Kidney (tissue), 14 donors: ENCODE data around the gene TOP2A. TPM values are rescaled to one million over a fixed set of nuclear protein-coding genes. Genes with fewer than 3 reads are reported as not detected.
"Not testable (repeated sequence)": the region's sequence is repeated elsewhere in the genome, so short reads cannot be mapped to it uniquely, and the experiment has no call there.

ENCODE experiments used
- DNase-seq, 5 donors: peaks; one replicate each; pipeline ENCODE4 v3.0.0-alpha.2; 2013 to 2020
- FAIRE-seq: peaks from 2 replicates; lab custom pipeline; 2012; peaks lifted over from hg19 to GRCh38; lab: Jason Lieb, UNC
- H3K27ac ChIP-seq, 2 donors: one replicate each; pipeline ENCODE4 v1.7.0; 2013; ENCODE audit warnings: low read depth in 2 of 2, low read length in 2 of 2, inconsistent platforms in 1 of 2
- H3K27me3 ChIP-seq: one replicate; pipeline ENCODE4 v1.7.1; 2013; ENCODE audit warnings: low read length, inconsistent platforms; ENCODE audit not compliant: control insufficient read depth, insufficient read depth
- H3K36me3 ChIP-seq, 3 donors: one replicate each; pipeline versions ENCODE4 v1.7.0 to v1.7.1; 2013; ENCODE audit warnings: low read length in 3 of 3, control low read depth in 1 of 3, inconsistent platforms in 1 of 3; ENCODE audit not compliant: insufficient read depth in 3 of 3, control insufficient read depth in 2 of 3
- H3K4me1 ChIP-seq, 3 donors: one replicate each; pipeline versions ENCODE4 v1.7.0 to v1.7.1; 2013; ENCODE audit warnings: low read length in 3 of 3, inconsistent platforms in 1 of 3, low read depth in 1 of 3; ENCODE audit not compliant: control insufficient read depth in 2 of 3, insufficient read depth in 2 of 3
- H3K4me3 ChIP-seq, 3 donors: one replicate each; pipeline versions ENCODE4 v1.7.0 to v1.8.1; 2013; ENCODE audit warnings: low read length in 3 of 3, control low read depth in 1 of 3, inconsistent platforms in 1 of 3
- H3K9ac ChIP-seq, 3 donors: one replicate each; pipeline versions ENCODE4 v1.7.0 to v1.7.1; 2013; ENCODE audit warnings: low read length in 3 of 3, control low read depth in 1 of 3, inconsistent platforms in 1 of 3
- H3K9me3 ChIP-seq, 3 donors: one replicate each; pipeline versions ENCODE4 v1.7.0 to v1.7.1; 2013; ENCODE audit warnings: low read length in 3 of 3, control low read depth in 1 of 3, inconsistent platforms in 1 of 3; ENCODE audit not compliant: control insufficient read depth in 2 of 3, insufficient read depth in 1 of 3
- CTCF ChIP-seq: IDR thresholded peaks from 3 replicates; pipeline ENCODE4 v1.5.1; 2012; ENCODE audit warnings: mild to moderate bottlenecking, moderate library complexity, borderline replicate concordance; ENCODE audit not compliant: insufficient read depth; ENCODE audit errors: extremely low read depth
- intact Hi-C: fragments of 100-400 bp; cut with DNase I; formaldehyde crosslinking; loops from one replicate; pipeline ENCODE4 v1.11.1; 2022
- polyA plus RNA-seq: library from polyadenylated mRNA; stranded (reverse); fragments of 350-450 nt; fragmentation: Illumina TruSeq; extraction: RNeasy Lipid Tissue Mini Kit (QIAGEN cat#74804); gene quantifications from one replicate; pipeline ENCODE4 v1.2.3, GENCODE V29; 2014; ENCODE audit warnings: low read depth, low replicate concordance; ENCODE audit not compliant: insufficient read depth
- total RNA-seq: library from RNA; stranded (reverse); fragmentation: NEBNext Ultra II Directional; extraction: Animal tissue kit (Norgen Biotek cat#: 25700); gene quantifications from one replicate; pipeline ENCODE4 v1.2.1, GENCODE V29; 2021
- donor health status: control.
- donor health status: control.
- donor health status: control.
- donor health status: control.
- donor health status: control.
- donor health status: DM: yes; HTN: yes; CAD: no.
- donor health status: Normal renal cell carcinoma (clear cell type).

TOP2A gene
- total and polyA plus RNA-seq, 2 donors from 2014 or later: 0.82 to 2.7 TPM

GRCh38 chr17:40374821-40375498 is 42.7 kb downstream of the TOP2A start:
- intact Hi-C loops: no loop called here
- no peak for FAIRE-seq
- no peaks in the 10 kb centered on the region for H3K27me3 ChIP-seq
- TF ChIP-seq CTCF: no peak
- no peak overlapping the region for H3K9ac ChIP-seq
- no peak overlapping the region for H3K27ac ChIP-seq
- no peak for DNase-seq
- H3K36me3 ChIP-seq: no peaks in the 10 kb centered on the region
- H3K4me1 ChIP-seq: no peaks in the 10 kb centered on the region
- no peak overlapping the region for H3K4me3 ChIP-seq
- no peaks in the 10 kb centered on the region for H3K9me3 ChIP-seq

GRCh38 chr17:40373999-40374398 is 43.7 kb downstream of the TOP2A start:
- intact Hi-C loops: no loop called here

GRCh38 chr17:40373324-40373723 is 44.4 kb downstream of the TOP2A start:
- Histone ChIP-seq H3K27me3 (no peaks in the 10 kb centered on the region), H3K4me3 (no peak overlapping the region), H3K9me3 (no peaks in the 10 kb centered on the region), H3K4me1 (no peaks in the 10 kb centered on the region), H3K9ac (no peak overlapping the region), H3K27ac (no peak overlapping the region), H3K36me3 (no peaks in the 10 kb centered on the region)
- no peak for TF ChIP-seq CTCF
- no peak for DNase-seq
- intact Hi-C loops: no loop called here
- no peak for FAIRE-seq

More at GRCh38 chr17:40373999-40374398, 43.7 kb downstream of the TOP2A start:
- Histone ChIP-seq H3K4me3 (no peak overlapping the region), H3K9ac (no peak overlapping the region), H3K4me1 (no peaks in the 10 kb centered on the region), H3K27ac (no peak overlapping the region), H3K27me3 (no peaks in the 10 kb centered on the region), H3K9me3 (no peaks in the 10 kb centered on the region), H3K36me3 (no peaks in the 10 kb centered on the region)
- no peak for DNase-seq
- no peak for TF ChIP-seq CTCF
- no peak for FAIRE-seq

- intact Hi-C loops, H3K9me3 ChIP-seq, DNase-seq, H3K9ac ChIP-seq, FAIRE-seq, H3K27ac ChIP-seq, H3K27me3 ChIP-seq, H3K4me1 ChIP-seq, H3K36me3 ChIP-seq, H3K4me3 ChIP-seq: not testable (repeated sequence)
These were observed 45.1 kb downstream of the TOP2A start for GRCh38 chr17:40372644-40373043.
